Vagina (tissue), 2 donors: ENCODE data around the gene CHMP6. TPM values are rescaled to one million over a fixed set of nuclear protein-coding genes. Genes with fewer than 3 reads are reported as not detected.

ENCODE experiments used
- DNase-seq, 2 donors: peaks; one replicate each; pipeline ENCODE4 v3.0.0-alpha.2; 2017; ENCODE audit errors: extremely low spot score in 2 of 2
- H3K27ac ChIP-seq: fragments of 200-600 bp; sonication (generic); one replicate; pipeline ENCODE4 v1.5.1; 2019
- H3K27me3 ChIP-seq: fragments of 200-600 bp; sonication (generic); one replicate; pipeline ENCODE4 v1.5.1; 2019
- H3K36me3 ChIP-seq, 2 donors: fragments of 200-600 bp; sonication (generic); one replicate each; pipeline ENCODE4 v1.5.1; 2017 to 2019
- H3K4me1 ChIP-seq: fragments of 200-600 bp; sonication (generic); one replicate; pipeline ENCODE4 v1.5.1; 2019
- H3K4me3 ChIP-seq, 2 donors: fragments of 200-600 bp; sonication (generic); 1 replicate in 1 of 2; 2 replicates in 1 of 2; pipeline ENCODE4 v1.5.1; 2016 to 2019
- H3K9me3 ChIP-seq: fragments of 200-600 bp; sonication (generic); one replicate; pipeline ENCODE4 v1.5.1; 2019
- CTCF ChIP-seq, 3 experiments: fragments of 450-650 bp in 2 of 3; fragments of 200-600 bp in 1 of 3; sonication (generic) in 1 of 3; IDR thresholded peaks; one replicate each; pipeline ENCODE4 v1.5.1; 2017 to 2019; ENCODE audit warnings: antibody characterized with exemption in 3 of 3, mild to moderate bottlenecking in 2 of 3, moderate library complexity in 2 of 3
- POLR2A ChIP-seq, 2 donors: fragments of 450-650 bp; IDR thresholded peaks; one replicate each; pipeline ENCODE4 v1.6.1; 2017; ENCODE audit warnings: antibody characterized with exemption in 2 of 2, mild to moderate bottlenecking in 2 of 2, moderate library complexity in 2 of 2
- POLR2AphosphoS5 ChIP-seq, 2 donors: sonication (generic); formaldehyde crosslinking; IDR thresholded peaks; one replicate each; pipeline ENCODE4 v1.9.0; 2017; ENCODE audit warnings: antibody characterized with exemption in 2 of 2, mild to moderate bottlenecking in 2 of 2, low read depth in 1 of 2; ENCODE audit not compliant: insufficient read depth in 1 of 2
- intact Hi-C: fragments of 100-400 bp; cut with DNase I; formaldehyde crosslinking; loops from one replicate; pipeline ENCODE4 v1.15.1; 2023
- total RNA-seq: library from RNA; depleted of rRNA; stranded (reverse); fragments of >200 nt; gene quantifications from one replicate; pipeline ENCODE4 v1.2.3, GENCODE V29; 2016

Gene CHMP6
- total RNA-seq, 1 donor from 2014 or later: 31.7 TPM

GRCh38 chr17:80950466-80951120, 41.0 kb upstream of the CHMP6 start:
- H3K4me3 ChIP-seq: no peak overlapping the region
- intact Hi-C loops: no loop called here
- no peaks in the 10 kb centered on the region for H3K9me3 ChIP-seq
- no peak for DNase-seq
- no peak overlapping the region for H3K27ac ChIP-seq
- H3K36me3 ChIP-seq: peaks cover 0 to 35% of the 10 kb centered on the region in 2 donors
- no peak for TF ChIP-seq POLR2AphosphoS5 (IDR thresholded peaks at IDR 0.05; ENCODE audit: insufficient read depth in 1 of 2, low read depth in 1 of 2)
- no peak for TF ChIP-seq CTCF (IDR thresholded peaks at IDR 0.05)
- TF ChIP-seq POLR2A (IDR thresholded peaks at IDR 0.05): no peak
- H3K27me3 ChIP-seq: no peaks in the 10 kb centered on the region
- no peaks in the 10 kb centered on the region for H3K4me1 ChIP-seq

GRCh38 chr17:80951121-80952090, 40.2 kb upstream of the CHMP6 start:
- TF ChIP-seq CTCF (IDR thresholded peaks at IDR 0.05) (no peak), POLR2A (IDR thresholded peaks at IDR 0.05) (no peak), POLR2AphosphoS5 (IDR thresholded peaks at IDR 0.05; ENCODE audit: insufficient read depth in 1 of 2, low read depth in 1 of 2) (no peak)
- no peaks in the 10 kb centered on the region for H3K27me3 ChIP-seq
- intact Hi-C loops: no loop called here
- no peak overlapping the region for H3K4me3 ChIP-seq
- no peaks in the 10 kb centered on the region for H3K9me3 ChIP-seq
- no peaks in the 10 kb centered on the region for H3K4me1 ChIP-seq
- DNase-seq: no peak
- no peak overlapping the region for H3K27ac ChIP-seq
- H3K36me3 ChIP-seq: peaks cover 0 to 27% of the 10 kb centered on the region in 2 donors

GRCh38 chr17:80952291-80952690, 39.4 kb upstream of the CHMP6 start:
- intact Hi-C loops: no loop called here

GRCh38 chr17:80953471-80954315, 37.9 kb upstream of the CHMP6 start:
- no peaks in the 10 kb centered on the region for H3K9me3 ChIP-seq
- no peak overlapping the region for H3K27ac ChIP-seq
- intact Hi-C loops: no loop called here
- H3K36me3 ChIP-seq: peaks cover 0 to 13% of the 10 kb centered on the region in 2 donors
- H3K4me3 ChIP-seq: no peak overlapping the region
- no peaks in the 10 kb centered on the region for H3K4me1 ChIP-seq
- H3K27me3 ChIP-seq: no peaks in the 10 kb centered on the region
- TF ChIP-seq CTCF (IDR thresholded peaks at IDR 0.05) (no peak), POLR2AphosphoS5 (IDR thresholded peaks at IDR 0.05; ENCODE audit: insufficient read depth in 1 of 2, low read depth in 1 of 2) (no peak), POLR2A (IDR thresholded peaks at IDR 0.05) (no peak)
- no peak for DNase-seq

More at GRCh38 chr17:80952291-80952690, 39.4 kb upstream of the CHMP6 start:
- Histone ChIP-seq H3K36me3 (peaks cover 0 to 18% of the 10 kb centered on the region in 2 donors), H3K9me3 (no peaks in the 10 kb centered on the region), H3K27me3 (no peaks in the 10 kb centered on the region), H3K4me3 (no peak overlapping the region), H3K4me1 (no peaks in the 10 kb centered on the region), H3K27ac (no peak overlapping the region)
- TF ChIP-seq CTCF (IDR thresholded peaks at IDR 0.05) (no peak), POLR2A (IDR thresholded peaks at IDR 0.05) (no peak), POLR2AphosphoS5 (IDR thresholded peaks at IDR 0.05; ENCODE audit: insufficient read depth in 1 of 2, low read depth in 1 of 2) (no peak)
- no peak for DNase-seq
